Activated CD4-positive, alpha-beta T cell treated with anti-CD3 and anti-CD28 coated beads, Interleukin-2, Interleukin-6, amounts not matched to agents 100 ng/mL and 50 ng/mL, durations not matched to agents 16 hours and 8 hours (primary cell): ENCODE data around the gene CYB5R4.
"Not testable (repeated sequence)": the region's sequence is repeated elsewhere in the genome, so short reads cannot be mapped to it uniquely, and the experiment has no call there.

Source experiments
- DNase-seq: peaks from one replicate; pipeline ENCODE4 v3.0.0-alpha.2; 2020

Gene CYB5R4

DNA sequence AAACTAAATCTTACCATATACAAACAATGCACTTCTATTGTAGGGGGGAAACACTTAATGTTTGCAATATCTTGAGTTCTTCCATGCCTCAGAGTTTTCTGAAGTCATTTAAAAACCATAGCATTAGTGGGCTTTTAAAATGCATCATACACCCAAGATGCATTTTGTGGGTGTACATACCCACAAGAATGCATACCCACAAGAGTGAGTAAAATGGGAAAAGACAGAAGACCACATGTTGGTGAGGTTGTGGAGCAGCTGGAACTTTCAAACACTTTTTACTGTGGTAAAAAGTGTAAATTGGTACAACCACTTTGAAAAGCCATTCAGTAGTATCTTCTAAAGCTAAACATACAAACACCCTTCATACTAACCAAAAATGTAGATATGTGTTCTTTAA, 57.5 kb downstream of the CYB5R4 start:
- no peak for DNase-seq

DNA sequence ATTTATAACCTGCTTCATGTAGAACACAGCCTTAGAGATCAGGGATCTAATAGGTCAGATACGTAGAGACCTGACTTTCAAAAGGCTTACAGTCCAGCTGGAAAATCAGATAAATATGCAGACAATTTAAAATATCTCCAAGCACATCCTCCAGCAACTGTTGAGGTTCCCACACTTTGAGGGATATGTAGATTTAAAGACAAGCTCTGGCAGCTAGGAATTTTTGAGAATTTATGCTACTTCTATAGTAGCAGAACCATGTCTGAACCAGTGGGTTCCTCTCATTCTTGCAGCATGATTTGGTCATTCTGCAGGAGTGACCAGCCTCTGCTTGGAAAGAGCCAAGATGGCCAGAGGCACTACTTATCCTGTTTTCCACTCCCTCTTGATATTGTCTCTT, 60.5 kb downstream of the CYB5R4 start:
- DNase-seq: no peak

- no peak for DNase-seq
Measured at GRCh38 chr6:83921315-83921714, 61.8 kb downstream of the CYB5R4 start.

GRCh38 chr6:83927470-83927869, 68.0 kb downstream of the CYB5R4 start:
- no peak for DNase-seq

- DNase-seq: no peak
Measured at GRCh38 chr6:83928286-83928685, 68.8 kb downstream of the CYB5R4 start.

DNA sequence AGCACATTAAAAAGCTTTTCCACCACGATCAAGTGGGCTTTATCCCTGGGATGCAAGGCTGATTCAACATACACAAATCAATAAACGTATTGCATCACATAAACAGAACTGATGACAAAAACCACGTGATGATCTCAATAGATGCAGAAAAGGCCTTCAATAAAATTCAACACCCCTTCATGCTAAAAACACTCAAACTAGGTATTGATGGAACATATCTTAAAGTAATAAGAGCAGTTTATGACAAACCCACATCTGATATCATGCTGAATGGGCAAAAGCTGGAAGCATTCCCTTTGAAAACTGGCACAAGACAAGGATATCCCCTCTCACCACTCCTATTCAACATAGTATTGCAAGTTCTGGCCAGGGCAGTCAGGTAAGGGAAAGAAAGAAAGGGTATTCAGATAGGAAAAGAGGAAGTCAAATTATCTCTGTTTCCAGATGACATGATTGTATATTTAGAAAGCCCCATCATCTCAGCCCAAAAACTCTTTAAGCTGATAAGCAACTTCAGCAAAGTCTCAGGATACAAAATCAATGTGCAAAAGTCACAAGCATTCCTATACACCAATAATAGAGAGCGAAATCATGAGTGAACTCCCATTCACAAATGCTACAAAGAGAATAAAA, 86.8 kb downstream of the CYB5R4 start:
- DNase-seq: not testable (repeated sequence)

DNA sequence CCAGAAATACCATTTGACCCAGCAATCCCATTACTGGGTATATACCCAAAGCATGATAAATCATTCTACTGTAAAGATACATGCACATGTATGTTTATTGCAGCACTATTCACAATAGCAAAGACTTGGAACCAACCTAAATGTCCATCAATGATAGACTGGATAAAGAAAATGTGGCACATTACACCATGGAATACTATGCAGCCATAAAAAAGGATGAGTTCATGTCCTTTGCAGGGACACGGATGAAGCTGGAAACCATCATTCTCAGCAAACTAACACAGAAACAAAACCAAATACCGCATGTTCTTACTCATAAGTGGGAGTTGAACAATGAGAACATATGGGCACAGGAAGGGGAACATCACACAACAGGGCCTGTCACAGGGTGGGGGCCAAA, 88.5 kb downstream of the CYB5R4 start:
- not testable (repeated sequence) for DNase-seq

DNA sequence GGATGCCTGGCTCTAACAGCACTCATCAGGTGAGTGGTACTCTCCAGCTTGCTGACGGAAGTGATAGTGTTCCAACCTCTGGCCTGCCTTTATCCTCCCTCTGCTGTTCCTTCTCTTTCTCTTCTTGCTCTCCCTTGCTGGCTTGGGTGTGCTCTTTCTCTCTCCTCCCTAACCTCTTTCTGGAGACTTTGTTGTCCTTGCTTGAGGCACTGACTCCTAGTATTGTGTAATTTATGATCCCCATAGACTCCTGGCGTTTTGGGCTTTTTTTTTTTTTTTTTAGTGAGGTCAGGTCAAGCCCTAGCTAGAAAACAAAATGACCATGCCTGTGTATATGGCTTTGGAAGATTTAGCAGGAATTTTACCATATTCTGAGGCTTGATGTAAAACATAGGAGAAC, 89.4 kb downstream of the CYB5R4 start:
- DNase-seq: no peak

DNA sequence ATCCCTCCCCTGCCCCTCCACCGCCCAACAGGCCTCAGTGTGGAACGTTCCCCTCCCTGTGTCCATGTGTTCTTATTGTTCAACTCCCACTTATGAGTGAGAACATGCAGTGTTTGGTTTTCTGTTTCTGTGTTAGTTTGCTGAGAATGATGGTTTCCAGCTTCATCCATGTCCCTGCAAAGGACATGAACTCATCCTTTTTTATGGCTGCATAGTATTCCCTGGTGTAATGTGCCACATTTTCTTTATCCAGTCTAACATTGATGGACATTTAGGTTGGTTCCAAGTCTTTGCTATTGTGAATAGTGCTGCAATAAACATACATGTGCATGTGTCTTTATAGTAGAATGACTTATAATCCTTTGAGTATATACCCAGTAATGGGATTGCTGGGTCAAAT, 91.9 kb downstream of the CYB5R4 start:
- not testable (repeated sequence) for DNase-seq

- DNase-seq: peak; percentile 9
Measured at GRCh38 chr6:83952830-83953229, 93.3 kb downstream of the CYB5R4 start.

DNA sequence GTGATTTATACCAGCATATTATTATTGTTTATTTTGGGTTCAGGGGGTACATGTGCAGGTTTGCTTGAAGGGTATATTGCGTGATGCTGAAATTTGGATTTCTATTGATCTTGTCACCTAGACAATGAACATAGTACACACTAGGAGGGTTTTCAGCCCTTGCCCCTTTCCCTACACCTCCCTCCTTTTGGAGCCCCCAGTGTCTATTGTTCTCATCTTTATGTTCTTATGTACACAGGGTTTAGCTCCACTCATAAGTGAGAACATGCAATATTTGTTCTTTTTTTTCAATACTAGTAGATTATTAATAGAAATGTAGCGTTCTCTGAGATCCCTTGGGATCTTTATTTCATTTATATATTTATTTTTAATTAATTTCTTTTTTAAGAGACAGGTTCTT, 94.9 kb downstream of the CYB5R4 start:
- DNase-seq: no peak

DNA sequence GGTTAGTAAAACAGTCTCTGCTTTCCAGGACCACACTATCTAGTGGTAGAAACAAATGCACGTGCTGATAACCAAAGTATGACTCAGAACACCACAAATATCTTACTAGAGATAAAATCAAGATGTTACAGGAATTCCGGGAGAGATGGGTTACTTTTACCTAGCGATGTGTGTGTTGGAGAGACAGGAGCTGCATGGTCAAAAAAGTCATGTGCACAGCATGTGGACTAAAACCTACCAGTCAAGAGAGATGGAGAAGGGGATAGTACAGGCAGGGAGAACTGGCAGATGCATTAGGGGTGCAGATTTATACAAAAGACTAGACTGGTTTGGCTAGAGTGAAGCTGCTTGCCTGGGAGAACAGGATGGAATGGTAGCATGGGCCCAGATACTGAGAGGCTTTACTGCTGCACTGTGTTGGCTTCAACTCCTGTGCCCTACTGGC, 98.8 kb downstream of the CYB5R4 start:
- DNase-seq: peak; percentile 22

- peak; percentile 53 for DNase-seq
Measured at GRCh38 chr6:83960664-83961063, 101.2 kb downstream of the CYB5R4 start.

DNA sequence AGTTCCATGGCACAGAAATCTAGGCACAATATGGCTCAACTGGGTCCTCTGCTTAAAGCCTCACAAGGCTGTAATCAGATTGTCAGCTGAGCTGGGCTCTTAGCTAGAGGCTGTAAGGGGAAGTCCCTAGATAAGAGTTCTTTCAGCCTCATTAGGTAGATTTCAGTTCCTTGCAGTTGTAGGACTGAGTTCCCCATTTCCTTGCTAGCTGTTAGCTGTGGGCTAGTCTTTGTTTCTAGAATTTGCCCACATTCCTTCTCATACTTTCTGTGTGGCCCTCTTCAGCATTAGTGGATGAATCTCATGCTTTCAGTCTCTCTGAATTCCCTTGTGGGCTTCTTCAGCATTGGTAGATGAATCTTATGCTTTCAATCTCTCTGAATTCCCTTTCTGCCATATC, 103.1 kb downstream of the CYB5R4 start:
- no peak for DNase-seq

GRCh38 chr6:83966539-83966938, 107.0 kb downstream of the CYB5R4 start:
- no peak for DNase-seq

DNA sequence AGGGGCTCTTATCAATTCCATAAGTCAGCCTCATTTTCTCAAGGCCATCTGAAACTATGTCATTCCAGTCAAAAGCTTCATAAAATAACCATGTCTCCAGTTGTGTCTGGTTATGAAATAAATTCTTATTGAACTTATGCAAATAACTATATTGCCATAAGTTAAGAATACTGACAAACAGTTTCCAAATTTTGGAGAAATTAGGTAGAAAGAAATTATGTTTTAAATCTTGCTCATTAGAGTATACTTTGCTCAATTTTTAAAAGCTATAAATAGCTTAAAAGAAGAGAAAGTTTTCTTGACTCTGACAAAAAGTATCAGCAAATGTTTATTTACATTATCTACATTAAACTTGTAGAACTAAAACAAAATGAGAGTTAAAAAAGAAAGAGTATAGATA, 111.1 kb downstream of the CYB5R4 start:
- DNase-seq: no peak

DNA sequence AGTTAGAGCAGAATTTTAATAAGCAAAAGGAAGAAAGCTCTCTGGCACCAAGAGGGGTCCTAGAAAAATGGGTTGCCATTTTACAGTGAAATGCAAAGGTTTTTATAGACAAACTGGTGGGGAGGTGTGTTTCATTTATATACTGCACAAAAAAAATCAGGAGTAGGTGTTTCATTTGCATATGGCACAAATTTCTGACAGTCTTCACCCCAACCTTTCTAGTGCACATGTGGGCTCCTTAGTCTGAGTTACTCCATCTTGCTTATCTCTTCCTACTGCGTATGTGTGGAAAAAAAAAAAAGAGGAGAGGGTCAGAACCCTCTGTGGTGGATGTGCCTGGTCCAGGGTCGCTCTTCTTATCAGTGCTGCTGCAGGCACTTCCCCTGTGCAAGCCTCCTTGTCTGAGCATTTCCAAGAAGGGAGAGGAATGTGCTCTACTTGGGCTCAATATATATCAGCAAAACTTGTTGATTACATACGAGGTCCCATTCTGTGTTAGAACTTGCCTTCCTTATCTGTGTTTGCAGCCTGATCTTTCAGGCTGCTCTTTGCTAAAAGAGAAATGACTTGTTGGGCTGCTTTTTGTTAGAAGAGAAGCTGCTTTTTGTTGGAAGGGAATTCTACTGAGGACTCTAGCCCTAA, 115.0 kb downstream of the CYB5R4 start:
- no peak for DNase-seq

DNA sequence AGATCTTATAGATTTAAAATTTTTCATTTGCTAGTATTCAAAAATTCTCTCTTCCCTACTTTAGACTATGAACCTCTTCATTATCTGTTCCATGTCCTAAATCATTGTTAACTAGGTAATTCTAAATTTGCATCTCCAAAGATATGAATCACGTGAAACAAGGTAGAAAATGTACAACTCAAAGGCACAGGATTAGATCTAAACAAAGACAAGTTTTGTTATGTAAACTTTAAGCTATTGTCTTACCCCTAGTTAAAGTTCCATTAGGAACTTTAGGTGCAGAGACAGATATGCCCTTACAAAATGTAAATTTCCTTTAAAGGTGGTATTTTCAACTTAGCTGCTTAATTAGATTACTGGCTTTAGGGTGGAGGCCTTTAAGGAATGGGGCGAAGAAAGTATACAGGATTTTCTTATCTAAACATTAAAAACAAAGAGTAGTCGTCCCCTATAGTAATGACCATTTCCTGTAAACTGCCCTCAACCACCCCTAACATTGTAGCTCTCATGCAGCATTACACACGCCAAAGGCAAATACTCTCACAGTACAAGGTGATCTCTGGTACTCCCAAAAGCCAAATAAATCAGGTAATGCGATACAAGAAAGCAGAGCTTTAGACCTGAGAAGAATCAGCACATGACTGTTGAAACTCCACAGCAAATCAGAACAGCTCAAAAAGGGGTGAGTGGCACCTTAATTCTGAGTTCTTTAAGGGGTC, 116.7 kb downstream of the CYB5R4 start:
- DNase-seq: no peak

GRCh38 chr6:83976871-83977270, 117.4 kb downstream of the CYB5R4 start:
- no peak for DNase-seq

- no peak for DNase-seq
Measured at GRCh38 chr6:83978324-83978734, 118.8 kb downstream of the CYB5R4 start.

GRCh38 chr6:83978997-83979396, 119.5 kb downstream of the CYB5R4 start:
- DNase-seq: no peak

GRCh38 chr6:83984411-83984810, 124.9 kb downstream of the CYB5R4 start:
- no peak for DNase-seq

GRCh38 chr6:83985308-83985713, 125.8 kb downstream of the CYB5R4 start:
- DNase-seq: no peak

DNA sequence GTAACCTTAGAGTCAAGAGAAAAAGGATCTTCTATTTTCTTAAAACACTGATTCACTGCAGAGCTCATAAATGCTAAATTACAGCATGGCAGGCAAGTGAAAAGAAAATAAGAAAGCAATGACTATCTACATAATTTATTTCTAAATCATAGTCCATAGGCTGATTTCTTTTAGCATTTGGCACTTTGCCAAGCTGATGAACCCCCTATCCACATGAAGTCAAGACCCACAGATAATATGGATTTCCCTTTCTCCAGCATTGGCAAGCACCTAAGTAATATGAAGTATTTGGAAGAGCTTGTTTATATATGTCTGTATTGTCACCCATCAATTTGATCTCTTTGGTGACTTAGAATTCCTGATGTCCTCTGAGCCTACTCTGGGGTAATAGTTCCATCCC, 126.2 kb downstream of the CYB5R4 start:
- no peak for DNase-seq
